ENCODE data around the gene INPP5J. TPM values are rescaled to one million over a fixed set of nuclear protein-coding genes. Genes with fewer than 3 reads are reported as not detected.
"Not testable (repeated sequence)": the region's sequence is repeated elsewhere in the genome, so short reads cannot be mapped to it uniquely, and the experiment has no call there.

The INPP5J gene
- total RNA-seq, 1 donor from 2014 or later: 5.2 TPM

- TF ChIP-seq, protein P1, sequence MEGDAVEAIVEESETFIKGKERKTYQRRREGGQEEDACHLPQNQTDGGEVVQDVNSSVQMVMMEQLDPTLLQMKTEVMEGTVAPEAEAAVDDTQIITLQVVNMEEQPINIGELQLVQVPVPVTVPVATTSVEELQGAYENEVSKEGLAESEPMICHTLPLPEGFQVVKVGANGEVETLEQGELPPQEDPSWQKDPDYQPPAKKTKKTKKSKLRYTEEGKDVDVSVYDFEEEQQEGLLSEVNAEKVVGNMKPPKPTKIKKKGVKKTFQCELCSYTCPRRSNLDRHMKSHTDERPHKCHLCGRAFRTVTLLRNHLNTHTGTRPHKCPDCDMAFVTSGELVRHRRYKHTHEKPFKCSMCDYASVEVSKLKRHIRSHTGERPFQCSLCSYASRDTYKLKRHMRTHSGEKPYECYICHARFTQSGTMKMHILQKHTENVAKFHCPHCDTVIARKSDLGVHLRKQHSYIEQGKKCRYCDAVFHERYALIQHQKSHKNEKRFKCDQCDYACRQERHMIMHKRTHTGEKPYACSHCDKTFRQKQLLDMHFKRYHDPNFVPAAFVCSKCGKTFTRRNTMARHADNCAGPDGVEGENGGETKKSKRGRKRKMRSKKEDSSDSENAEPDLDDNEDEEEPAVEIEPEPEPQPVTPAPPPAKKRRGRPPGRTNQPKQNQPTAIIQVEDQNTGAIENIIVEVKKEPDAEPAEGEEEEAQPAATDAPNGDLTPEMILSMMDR (IDR thresholded peaks at IDR 0.05): peak; percentile 36
- H3K4me1 Mint-ChIP-seq (ENCODE audit: low read depth): peaks cover 43% of the 10 kb centered on the region
- peak overlapping the region; percentile 92 for H3K4me3 Mint-ChIP-seq (ENCODE audit: unreplicated experiment)
- no peaks in the 10 kb centered on the region for H3K27me3 Mint-ChIP-seq (ENCODE audit: low read depth)
- no peaks in the 10 kb centered on the region for H3K9me3 Mint-ChIP-seq (ENCODE audit: low read depth)
- peaks cover 4% of the 10 kb centered on the region for H3K36me3 Mint-ChIP-seq (ENCODE audit: low read depth)
- H3K27ac Mint-ChIP-seq (ENCODE audit: unreplicated experiment): peak overlapping the region; percentile 93
- no peak for DNase-seq (ENCODE audit: low spot score)
Measured at GRCh38 chr22:31106001-31106571, 16.7 kb upstream of the INPP5J start.

DNA sequence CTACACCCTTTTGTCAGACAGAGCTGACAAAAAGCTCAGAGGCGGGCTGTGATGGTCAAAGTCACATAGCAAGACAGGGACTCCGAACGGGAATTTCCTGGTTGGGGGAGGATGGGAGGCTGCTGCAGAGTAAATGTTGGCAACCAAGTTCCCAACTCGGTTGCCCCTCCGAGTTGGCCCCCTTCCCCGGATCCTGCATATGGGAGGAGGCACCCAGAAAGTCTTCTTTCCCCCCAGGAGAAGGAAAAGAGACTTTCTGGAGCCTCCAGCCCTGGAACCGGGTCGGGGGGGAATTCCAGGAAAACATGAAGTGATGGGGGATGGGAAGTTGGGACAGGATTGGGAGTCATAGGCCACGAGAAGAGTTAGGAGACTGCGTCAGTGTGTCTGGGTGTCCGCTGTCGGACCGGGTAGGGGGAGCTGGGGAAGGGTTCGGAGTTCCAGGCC is 16.0 kb upstream of the INPP5J start:
- Mint-ChIP-seq H3K4me1 (ENCODE audit: low read depth) (peaks cover 39% of the 10 kb centered on the region), H3K27me3 (ENCODE audit: low read depth) (no peaks in the 10 kb centered on the region), H3K36me3 (ENCODE audit: low read depth) (peaks cover 2% of the 10 kb centered on the region), H3K9me3 (ENCODE audit: low read depth) (no peaks in the 10 kb centered on the region), H3K4me3 (ENCODE audit: unreplicated experiment) (peak overlapping the region; percentile 92), H3K27ac (ENCODE audit: unreplicated experiment) (peak overlapping the region; percentile 93)
- no peak for DNase-seq (ENCODE audit: low spot score)
- TF ChIP-seq, protein P1 (IDR thresholded peaks at IDR 0.05): no peak

- peaks cover 2% of the 10 kb centered on the region for H3K36me3 Mint-ChIP-seq (ENCODE audit: low read depth)
- no peaks in the 10 kb centered on the region for H3K9me3 Mint-ChIP-seq (ENCODE audit: low read depth)
- peak within 1 kb of the TSS; percentile 92 for H3K4me3 Mint-ChIP-seq (ENCODE audit: unreplicated experiment)
- H3K27me3 Mint-ChIP-seq (ENCODE audit: low read depth): no peaks in the 10 kb centered on the region
- DNase-seq (ENCODE audit: low spot score): no peak
- peak within 1 kb of the TSS; percentile 93 for H3K27ac Mint-ChIP-seq (ENCODE audit: unreplicated experiment)
- H3K4me1 Mint-ChIP-seq (ENCODE audit: low read depth): peaks cover 33% of the 10 kb centered on the region
- TF ChIP-seq, protein P1 (IDR thresholded peaks at IDR 0.05): peak; percentile 97
Measured at GRCh38 chr22:31107178-31107893, 15.4 kb upstream of the INPP5J start, which contains the start of gene SELENOM. TSS of gene SELENOM (minus strand) at chr22:31107568. CDS start at chr22:31107505, 63 bp downstream.

GRCh38 chr22:31107894-31108218 is 14.9 kb upstream of the INPP5J start:
- DNase-seq (ENCODE audit: low spot score): no peak
- Mint-ChIP-seq H3K36me3 (ENCODE audit: low read depth) (peaks cover 2% of the 10 kb centered on the region), H3K27ac (ENCODE audit: unreplicated experiment) (peak overlapping the region; percentile 83), H3K4me3 (ENCODE audit: unreplicated experiment) (peak overlapping the region; percentile 92), H3K27me3 (ENCODE audit: low read depth) (no peaks in the 10 kb centered on the region), H3K4me1 (ENCODE audit: low read depth) (peaks cover 28% of the 10 kb centered on the region), H3K9me3 (ENCODE audit: low read depth) (no peaks in the 10 kb centered on the region)
- TF ChIP-seq, protein P1 (IDR thresholded peaks at IDR 0.05): peak; percentile 33

DNA sequence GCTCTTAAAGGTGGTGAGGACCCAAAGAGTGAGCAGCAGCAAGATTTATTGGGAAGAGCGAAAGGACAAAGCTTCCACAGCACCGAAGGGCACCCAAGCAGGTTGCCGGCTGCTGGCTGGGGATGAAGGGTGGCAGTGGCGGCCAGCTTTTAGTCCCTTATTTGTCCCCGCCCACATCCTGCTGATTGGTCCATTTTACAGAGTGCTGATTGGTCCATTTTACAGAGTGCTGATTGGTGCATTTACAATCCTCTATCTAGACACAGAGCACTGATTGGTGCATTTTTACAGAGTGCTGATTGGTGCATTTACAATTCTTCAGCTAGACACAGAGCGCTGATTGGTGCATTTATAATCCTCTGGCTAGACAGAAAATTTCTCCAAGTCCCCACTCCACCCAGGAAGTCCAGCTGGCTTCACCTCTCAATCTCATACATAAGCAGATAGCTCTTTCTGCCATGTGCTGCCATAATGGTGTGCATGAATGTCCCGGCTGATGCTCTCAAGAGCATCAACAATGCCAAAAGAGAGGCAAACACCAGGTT is 10.1 kb upstream of the INPP5J start:
- H3K4me1 Mint-ChIP-seq (ENCODE audit: low read depth); H3K36me3 Mint-ChIP-seq (ENCODE audit: low read depth); H3K27me3 Mint-ChIP-seq (ENCODE audit: low read depth); H3K9me3 Mint-ChIP-seq (ENCODE audit: low read depth); H3K4me3 Mint-ChIP-seq (ENCODE audit: unreplicated experiment); DNase-seq (ENCODE audit: low spot score); H3K27ac Mint-ChIP-seq (ENCODE audit: unreplicated experiment): not testable (repeated sequence)
